DND-41 (cell line): ENCODE measurements around the gene CHN2.

ENCODE experiments used
- CTCF ChIP-seq: IDR thresholded peaks from 2 replicates; pipeline ENCODE4 v1.5.1; 2012; ENCODE audit warnings: borderline replicate concordance, low read length, moderate library complexity, mild to moderate bottlenecking; ENCODE audit not compliant: poor library complexity, severe bottlenecking; ENCODE audit errors: extremely low read depth
- EZH2 ChIP-seq: IDR thresholded peaks from 3 replicates; pipeline ENCODE4 v1.6.1; 2012; ENCODE audit warnings: borderline replicate concordance, low read depth, mild to moderate bottlenecking, moderate library complexity, low read length, inconsistent platforms; ENCODE audit not compliant: severe bottlenecking

DNA sequence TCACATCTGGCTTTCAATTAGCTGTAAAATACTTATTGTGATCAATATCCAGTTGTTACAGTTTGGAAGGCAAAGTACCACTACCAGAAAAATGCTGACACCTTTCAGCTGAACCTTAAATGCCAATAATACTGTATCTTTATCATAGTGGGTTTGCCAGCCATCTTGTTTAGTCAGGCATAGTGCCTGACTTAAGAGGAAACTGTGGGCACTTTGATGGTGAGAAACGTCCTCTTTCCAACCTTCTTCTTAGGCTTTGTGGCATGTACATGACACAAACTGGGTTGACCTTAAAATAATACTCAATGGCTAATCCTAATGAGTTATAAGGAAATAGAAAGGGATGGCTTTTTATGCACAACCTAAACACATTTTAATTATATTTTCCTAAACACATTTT, 316.8 kb downstream of the CHN2 start:
- TF ChIP-seq CTCF (no peak), EZH2 (no peak)
